Activated CD4-positive, CD25-positive, alpha-beta regulatory T cell treated with anti-CD3 and anti-CD28 coated beads, Interleukin-2, amount 50 U/mL, for 24 hours (primary cell): Measurements from ENCODE around the gene ASIC4.

Experiments
- ATAC-seq, 2 donors: fragments of 150-1000 bp; cut with Tn5 transposase; one replicate each; pipeline ENCODE4 v1.10.0; 2021; ENCODE audit warnings: mild to moderate bottlenecking in 1 of 2, moderate library complexity in 1 of 2

Gene ASIC4

GRCh38 chr2:219514196-219514761 is at the start of gene ASIC4:
ASIC4 (plus strand) TSS chr2:219514482; CDS start chr2:219514725, 243 bp downstream.
- no peak for ATAC-seq

GRCh38 chr2:219465659-219466561 is 48.4 kb upstream of the ASIC4 start:
- no peak for ATAC-seq

- ATAC-seq = no peak
Observed at GRCh38 chr2:219466816-219467735, 47.2 kb upstream of the ASIC4 start.

DNA sequence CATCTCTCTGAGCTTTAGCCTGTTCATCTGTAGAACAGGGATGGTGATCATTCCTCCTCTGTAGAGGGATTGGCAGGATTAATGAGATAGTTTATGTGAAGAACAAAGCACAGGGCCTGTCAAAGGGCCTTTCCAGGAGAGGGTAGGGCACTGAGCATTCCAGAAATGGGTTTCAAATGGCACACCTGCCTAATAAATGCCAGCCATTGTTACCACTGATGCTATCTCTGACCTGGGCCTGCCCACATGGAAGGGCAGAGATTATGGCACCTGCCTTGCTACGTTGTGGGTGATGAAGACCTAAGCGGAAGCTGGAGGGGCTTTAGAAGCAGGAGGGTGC is 46.6 kb upstream of the ASIC4 start:
- no peak for ATAC-seq

DNA sequence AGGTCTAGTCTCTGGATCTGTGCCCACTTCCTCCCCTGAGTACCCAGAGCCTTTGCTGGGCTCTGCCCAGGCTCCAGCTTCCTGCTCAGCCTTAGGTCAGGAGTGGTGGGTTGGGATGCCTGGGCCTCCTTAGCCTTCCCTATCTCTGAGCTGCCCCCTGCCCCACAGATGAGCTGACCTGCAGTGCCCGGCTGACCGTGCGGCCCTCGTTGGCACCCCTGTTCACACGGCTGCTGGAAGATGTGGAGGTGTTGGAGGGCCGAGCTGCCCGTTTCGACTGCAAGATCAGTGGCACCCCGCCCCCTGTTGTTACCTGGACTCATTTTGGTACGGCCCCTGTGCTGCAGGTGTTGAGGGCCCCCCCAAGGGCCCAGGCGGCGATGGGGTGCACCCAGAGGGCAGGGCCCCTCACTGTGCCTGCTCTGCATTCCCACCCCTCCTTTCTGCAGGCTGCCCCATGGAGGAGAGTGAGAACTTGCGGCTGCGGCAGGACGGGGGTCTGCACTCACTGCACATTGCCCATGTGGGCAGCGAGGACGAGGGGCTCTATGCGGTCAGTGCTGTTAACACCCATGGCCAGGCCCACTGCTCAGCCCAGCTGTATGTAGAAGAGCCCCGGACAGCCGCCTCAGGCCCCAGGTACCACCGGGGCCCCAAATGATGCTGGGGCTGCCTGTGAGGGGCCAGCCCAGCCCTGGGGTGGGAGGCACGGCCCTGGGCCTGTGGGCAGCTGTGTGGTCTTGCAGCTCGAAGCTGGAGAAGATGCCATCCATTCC is 45.7 kb upstream of the ASIC4 start:
- no peak for ATAC-seq

DNA sequence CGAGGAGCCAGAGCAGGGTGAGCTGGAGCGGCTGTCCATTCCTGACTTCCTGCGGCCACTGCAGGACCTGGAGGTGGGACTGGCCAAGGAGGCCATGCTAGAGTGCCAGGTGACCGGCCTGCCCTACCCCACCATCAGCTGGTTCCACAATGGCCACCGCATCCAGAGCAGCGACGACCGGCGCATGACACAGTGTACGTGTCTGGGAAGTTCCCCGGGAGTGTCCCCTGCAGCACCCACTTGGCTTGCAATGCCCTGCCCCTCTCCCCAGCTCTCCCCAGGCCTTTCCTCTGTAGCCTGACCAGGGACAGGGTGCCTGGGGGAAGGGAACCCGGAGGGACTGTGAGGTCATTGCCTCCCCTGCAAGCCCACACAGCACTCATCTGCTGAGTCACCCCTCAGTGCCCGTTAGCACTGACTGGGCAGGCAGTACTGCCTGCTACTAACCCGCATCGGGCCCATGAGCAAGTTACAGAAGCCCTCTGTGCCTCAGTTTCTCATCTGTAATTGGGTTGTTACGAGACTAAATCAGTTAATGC is 45.0 kb upstream of the ASIC4 start:
- no peak for ATAC-seq

- no peak for ATAC-seq
Observed at GRCh38 chr2:219470429-219470828, 43.9 kb upstream of the ASIC4 start.

- no peak for ATAC-seq
Observed at GRCh38 chr2:219471476-219472371, 42.6 kb upstream of the ASIC4 start.

GRCh38 chr2:219472629-219473187 is 41.6 kb upstream of the ASIC4 start:
- ATAC-seq = no peak

GRCh38 chr2:219473511-219473910 is 40.8 kb upstream of the ASIC4 start:
- no peak for ATAC-seq

DNA sequence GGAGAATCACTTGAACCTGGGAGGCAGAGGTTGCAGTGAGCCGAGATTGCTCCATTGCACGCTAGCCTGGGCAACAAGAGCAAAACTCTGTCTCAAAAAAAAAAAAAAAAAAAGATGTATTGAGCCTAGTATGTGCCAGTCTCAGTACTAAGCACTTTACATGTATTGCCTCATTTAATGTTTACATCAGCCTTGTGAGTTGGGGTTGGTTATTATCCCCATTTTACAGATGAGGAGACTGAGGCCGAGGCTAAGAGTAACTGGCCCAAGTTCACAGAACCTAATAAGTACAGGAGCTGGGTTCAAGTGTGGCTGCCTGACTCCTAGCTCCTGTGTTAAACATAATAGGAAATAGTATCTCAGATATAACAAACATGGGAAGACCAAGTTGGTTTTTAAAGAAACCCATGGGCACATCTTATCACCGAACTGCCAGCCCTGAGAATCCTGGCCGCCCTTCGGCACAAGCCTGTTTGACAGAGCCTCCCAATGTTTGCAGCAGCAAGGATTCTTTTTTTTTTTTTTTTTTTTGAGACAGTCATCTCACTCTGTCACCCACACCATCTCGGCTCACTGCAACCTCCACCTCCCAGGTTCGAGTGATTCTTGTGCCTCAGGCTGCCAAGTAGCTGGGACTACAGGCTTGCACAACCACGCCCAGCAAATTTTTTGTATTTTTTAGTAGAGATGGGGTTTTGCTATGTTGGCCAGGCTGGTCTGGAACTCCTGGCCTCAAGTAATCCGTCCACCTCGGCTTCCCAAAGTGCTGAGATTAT is 39.8 kb upstream of the ASIC4 start:
- ATAC-seq = no peak

DNA sequence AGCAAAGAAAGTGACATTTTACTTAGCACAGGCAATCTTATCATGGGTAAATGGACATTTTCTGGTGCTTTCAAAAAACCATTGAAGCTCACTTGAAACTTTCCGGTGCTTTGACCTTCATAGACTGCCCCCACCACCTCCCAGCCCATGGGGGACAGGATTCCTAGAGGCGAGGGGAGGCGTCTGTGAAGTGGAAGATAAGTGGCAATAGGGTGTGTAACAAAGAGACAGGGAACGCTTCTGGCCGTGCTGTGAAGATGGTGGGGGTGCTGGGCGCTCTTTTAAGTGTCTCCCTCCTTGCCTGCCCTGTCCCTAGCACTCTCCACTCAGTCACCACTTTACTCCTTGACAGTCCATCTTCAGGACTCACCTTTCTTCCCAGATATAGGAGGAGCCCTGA is 39.0 kb upstream of the ASIC4 start:
- no peak for ATAC-seq

DNA sequence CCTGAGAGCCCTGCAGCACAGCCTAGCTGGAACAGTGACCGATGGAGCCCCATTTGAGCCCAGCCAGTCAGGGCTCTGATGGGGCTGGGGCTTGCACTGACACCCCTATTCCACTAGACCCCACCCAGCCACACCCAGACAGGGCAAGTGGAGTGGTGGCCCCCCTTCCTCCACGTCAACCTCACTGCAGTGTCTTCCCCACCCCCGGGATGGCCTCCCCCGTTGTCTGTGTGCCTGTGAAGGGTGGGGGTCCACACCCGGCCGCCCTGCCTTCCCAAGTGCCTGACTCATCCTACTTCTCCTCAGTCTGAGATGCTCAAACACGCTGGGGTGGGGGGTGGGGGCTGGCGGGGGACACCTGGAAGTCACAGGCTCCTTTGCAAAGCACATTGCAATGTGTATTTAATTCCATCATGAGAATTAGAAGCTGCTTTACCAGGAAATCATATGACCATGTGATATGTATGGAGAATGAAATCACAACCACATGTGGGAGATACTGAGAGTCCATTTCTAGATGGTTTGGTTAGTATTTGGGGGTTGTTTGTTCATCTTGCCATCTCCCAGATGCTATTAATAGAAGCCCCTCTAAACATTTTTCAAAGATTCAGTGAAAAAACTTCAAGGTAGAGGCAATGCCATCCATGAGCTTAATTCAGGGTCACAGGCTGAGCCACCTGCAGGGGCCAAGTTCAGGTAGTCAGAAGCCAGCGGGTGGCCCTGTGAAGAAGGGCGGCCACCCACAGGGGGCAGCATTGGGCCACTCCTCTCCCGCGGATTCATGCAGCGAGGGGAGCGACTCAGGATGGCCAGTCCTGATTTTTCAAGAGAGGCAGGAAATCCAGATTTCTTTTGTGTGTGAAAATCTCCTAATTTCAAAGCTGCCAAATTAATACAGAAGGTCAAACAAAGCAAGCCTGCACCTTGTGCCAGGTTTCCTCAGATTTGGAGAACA is 38.3 kb upstream of the ASIC4 start:
- ATAC-seq = peak; percentile 38 to 51

DNA sequence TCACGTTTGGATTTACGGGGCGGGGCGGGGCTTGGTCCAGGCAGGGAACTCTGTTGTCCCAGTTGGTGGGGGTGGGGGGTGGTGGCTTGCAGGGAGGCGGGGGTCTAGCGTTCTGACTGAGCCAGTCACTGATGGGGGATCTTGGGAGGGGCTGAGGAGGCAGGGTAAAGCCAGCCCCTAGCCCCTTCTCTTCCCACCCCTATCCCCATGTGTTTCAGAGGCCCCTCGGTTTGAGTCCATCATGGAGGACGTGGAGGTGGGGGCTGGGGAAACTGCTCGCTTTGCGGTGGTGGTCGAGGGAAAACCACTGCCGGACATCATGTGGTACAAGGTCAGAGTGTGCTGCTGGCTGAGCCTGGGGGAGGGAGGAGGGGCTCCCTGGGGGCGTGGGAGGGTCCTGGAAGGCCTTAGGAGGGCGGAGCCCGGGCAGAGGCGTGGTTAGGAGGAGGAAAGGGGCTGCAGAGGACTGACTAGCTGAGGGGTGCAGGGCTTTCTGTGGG is 37.6 kb upstream of the ASIC4 start:
- ATAC-seq = peak in 1 of 2 donors; percentile 21

- ATAC-seq = no peak
Observed at GRCh38 chr2:219477179-219477578, 37.1 kb upstream of the ASIC4 start.

GRCh38 chr2:219477815-219478214 is 36.5 kb upstream of the ASIC4 start:
- ATAC-seq = no peak

DNA sequence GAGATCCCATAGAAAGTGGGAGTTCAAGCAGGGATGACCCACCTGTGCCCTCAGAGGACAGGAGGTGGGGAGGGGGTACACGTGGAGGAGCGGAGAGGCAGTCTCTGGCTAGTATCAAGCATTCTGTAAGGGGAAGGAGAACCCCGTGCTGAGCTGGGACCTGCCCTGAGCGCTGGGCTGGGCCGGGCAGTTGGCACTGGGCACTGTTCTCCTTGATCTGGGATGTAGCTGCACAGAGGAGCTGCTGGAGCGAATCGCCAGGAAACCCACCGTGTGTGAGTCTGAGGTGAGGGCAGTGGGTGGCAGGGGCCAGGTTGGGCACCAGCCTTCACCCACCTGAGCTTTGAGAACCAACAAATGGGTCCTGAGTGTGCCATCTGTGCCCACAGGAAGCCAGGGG is 35.4 kb upstream of the ASIC4 start:
- no peak for ATAC-seq

DNA sequence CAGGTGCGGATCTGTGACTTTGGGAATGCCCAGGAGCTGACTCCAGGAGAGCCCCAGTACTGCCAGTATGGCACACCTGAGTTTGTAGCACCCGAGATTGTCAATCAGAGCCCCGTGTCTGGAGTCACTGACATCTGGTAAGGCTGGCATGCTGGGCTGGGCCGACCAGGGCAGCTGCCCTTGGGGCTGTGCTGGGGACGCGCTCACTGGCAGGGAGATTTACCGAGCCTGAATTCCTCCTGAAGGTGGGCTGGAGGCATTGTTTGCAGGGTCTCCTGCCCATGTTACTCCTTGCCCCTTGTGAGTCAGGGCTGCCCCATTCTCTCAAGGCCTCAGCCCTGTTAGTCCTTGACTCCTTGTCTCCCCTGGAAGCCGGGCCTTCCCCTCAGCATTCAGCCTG is 34.3 kb upstream of the ASIC4 start:
- no peak for ATAC-seq
